PC-9 (cell line): Measurements from ENCODE around the gene STX8. TPM values are rescaled to one million over a fixed set of nuclear protein-coding genes. Genes with fewer than 3 reads are reported as not detected.

Experiments used
- BruUV-seq: library from RNA; stranded (reverse); fragments of 400-500 nt; replicated peaks from 2 replicates; lab custom pipeline; 2021; lab: Mats Ljungman, UMichigan
- CTCF ChIA-PET: fragments of 300-600 bp; sonication (Branson Sonifier 250); formaldehyde crosslinking; loops from one replicate; lab custom pipeline; 2022; ENCODE audit warnings: antibody characterized with exemption; lab: Charles Lee
- POLR2A ChIA-PET: fragments of 300-600 bp; sonication (Branson Sonifier 250); formaldehyde crosslinking; loops from one replicate; lab custom pipeline; 2022; ENCODE audit warnings: antibody characterized with exemption; ENCODE audit not compliant: unreplicated experiment; lab: Charles Lee
- DNase-seq, 2 experiments: peaks; one replicate each; pipeline versions ENCODE4 v3.0.0 to v3.0.0-alpha.2; 2015 to 2022; ENCODE audit warnings: mixed read lengths in 1 of 2
- H2AFZ ChIP-seq: fragments of 200-600 bp; sonication (generic); 2 replicates; pipeline ENCODE4 v1.8.1; 2017; ENCODE audit warnings: antibody characterized with exemption
- H3F3A ChIP-seq: fragments of 200-600 bp; sonication (generic); 2 replicates; pipeline ENCODE4 v1.8.1; 2017; ENCODE audit warnings: antibody characterized with exemption, mild to moderate bottlenecking, low read depth; ENCODE audit not compliant: insufficient read depth
- H3K27ac ChIP-seq: fragments of 200-600 bp; sonication (generic); 2 replicates; pipeline ENCODE4 v1.6.1; 2016; ENCODE audit warnings: mixed run types
- H3K27me3 ChIP-seq: fragments of 200-600 bp; sonication (generic); 2 replicates; pipeline ENCODE4 v1.6.1; 2016; ENCODE audit warnings: low read depth, mixed run types; ENCODE audit not compliant: insufficient read depth
- H3K36me3 ChIP-seq: fragments of 200-600 bp; sonication (generic); 2 replicates; pipeline ENCODE4 v1.6.1; 2016; ENCODE audit warnings: low read depth, mixed run types
- H3K4me1 ChIP-seq: fragments of 200-600 bp; sonication (generic); replicated peaks from 2 replicates; pipeline ENCODE4 v1.6.1; 2016; ENCODE audit warnings: mixed run types; ENCODE audit not compliant: insufficient read depth
- H3K4me2 ChIP-seq: fragments of 200-600 bp; sonication (generic); 2 replicates; pipeline ENCODE4 v1.6.1; 2017; ENCODE audit warnings: mixed run types
- H3K4me3 ChIP-seq: fragments of 200-600 bp; sonication (generic); 2 replicates; pipeline ENCODE4 v1.6.1; 2016; ENCODE audit warnings: mixed run types
- H3K79me2 ChIP-seq: fragments of 200-600 bp; sonication (generic); 2 replicates; pipeline ENCODE4 v1.6.1; 2017; ENCODE audit warnings: low read depth, mixed run types
- H3K9me2 ChIP-seq: fragments of 200-600 bp; sonication (generic); 2 replicates; pipeline ENCODE4 v1.8.1; 2017; ENCODE audit warnings: mild to moderate bottlenecking; ENCODE audit not compliant: insufficient read depth
- H3K9me3 ChIP-seq: fragments of 200-600 bp; sonication (generic); 2 replicates; pipeline ENCODE4 v1.8.1; 2016; ENCODE audit warnings: low read depth; ENCODE audit not compliant: insufficient read depth
- H4K20me1 ChIP-seq: fragments of 200-600 bp; sonication (generic); 2 replicates; pipeline ENCODE4 v1.8.1; 2017; ENCODE audit not compliant: insufficient read depth
- CTCF ChIP-seq: fragments of 200-600 bp; sonication (generic); conservative IDR thresholded peaks from 2 replicates; pipeline ENCODE4 v1.6.1; 2017; ENCODE audit warnings: mixed run types, antibody characterized with exemption, mild to moderate bottlenecking, moderate library complexity
- EZH2 ChIP-seq: fragments of 200-600 bp; sonication (generic); IDR thresholded peaks from 2 replicates; pipeline ENCODE4 v1.8.0; 2017; ENCODE audit warnings: antibody characterized with exemption, low read depth
- intact Hi-C: fragments of 100-400 bp; cut with micrococcal nuclease; formaldehyde crosslinking; loops from one replicate; pipeline ENCODE4 v1.10.0; 2022; ENCODE audit not compliant: unreplicated experiment
- total RNA-seq: library from RNA; stranded (reverse); gene quantifications from 2 replicates; pipeline ENCODE4 v1.2.3, GENCODE V29; 2021

STX8 gene
- total RNA-seq, 1 experiment from 2014 or later = 60.6 TPM

- CTCF ChIA-PET = no interaction called here
- H3F3A ChIP-seq = no peaks in the 10 kb centered on the region
- no TSS peak for BruUV-seq
- no peak overlapping the region for H3K4me3 ChIP-seq
- H3K4me2 ChIP-seq = no peak overlapping the region
- TF ChIP-seq EZH2 (no peak), CTCF (no peak)
- H3K9me2 ChIP-seq = no peaks in the 10 kb centered on the region
- POLR2A ChIA-PET = interaction anchor here (0.6 kb wide), 1 partner anchor 512 kb away, joined by 7 read pairs; no protein-coding TSS in a partner anchor
- H4K20me1 ChIP-seq = no peaks in the 10 kb centered on the region
- intact Hi-C loops = no loop called here
- H3K27me3 ChIP-seq = no peaks in the 10 kb centered on the region
- no peaks in the 10 kb centered on the region for H3K36me3 ChIP-seq
- H2AFZ ChIP-seq = no peak overlapping the region
- H3K4me1 ChIP-seq = no peaks in the 10 kb centered on the region
- no peaks in the 10 kb centered on the region for H3K9me3 ChIP-seq
- no peak overlapping the region for H3K27ac ChIP-seq
- H3K79me2 ChIP-seq = no peaks in the 10 kb centered on the region
- DNase-seq = no peak
Observed at GRCh38 chr17:9475101-9475658, 100.4 kb downstream of the STX8 start.

GRCh38 chr17:9473711-9474110 lies 101.9 kb downstream of the STX8 start:
- TF ChIP-seq EZH2 = no peak
- no peak for TF ChIP-seq CTCF
- Histone ChIP-seq H3K9me2 (no peaks in the 10 kb centered on the region), H2AFZ (no peak overlapping the region), H3K36me3 (no peaks in the 10 kb centered on the region), H3K4me3 (no peak overlapping the region), H3K9me3 (no peaks in the 10 kb centered on the region), H3K4me2 (no peak overlapping the region), H3K4me1 (no peaks in the 10 kb centered on the region), H4K20me1 (no peaks in the 10 kb centered on the region), H3K79me2 (no peaks in the 10 kb centered on the region), H3K27me3 (no peaks in the 10 kb centered on the region), H3F3A (no peaks in the 10 kb centered on the region), H3K27ac (no peak overlapping the region)
- DNase-seq = no peak
- intact Hi-C loops = no loop called here
- CTCF ChIA-PET = no interaction called here
- no TSS peak for BruUV-seq
- POLR2A ChIA-PET = no interaction called here

GRCh38 chr17:9472541-9472940 lies 103.1 kb downstream of the STX8 start:
- no peaks in the 10 kb centered on the region for H3K27me3 ChIP-seq
- no TSS peak for BruUV-seq
- H3K4me1 ChIP-seq = no peaks in the 10 kb centered on the region
- ChIA-PET POLR2A (no interaction called here), CTCF (no interaction called here)
- H3K9me3 ChIP-seq = no peaks in the 10 kb centered on the region
- H4K20me1 ChIP-seq = no peaks in the 10 kb centered on the region
- no peak for DNase-seq
- no peak overlapping the region for H3K27ac ChIP-seq
- no peak overlapping the region for H3K4me3 ChIP-seq
- intact Hi-C loops = no loop called here
- no peak for TF ChIP-seq EZH2
- TF ChIP-seq CTCF = no peak
- H3K36me3 ChIP-seq = no peaks in the 10 kb centered on the region
- H3K79me2 ChIP-seq = no peaks in the 10 kb centered on the region
- no peak overlapping the region for H3K4me2 ChIP-seq
- H3K9me2 ChIP-seq = no peaks in the 10 kb centered on the region
- no peak overlapping the region for H2AFZ ChIP-seq
- no peaks in the 10 kb centered on the region for H3F3A ChIP-seq
